ENCODE measurements around the gene DENND6B.

The DENND6B gene

DNA sequence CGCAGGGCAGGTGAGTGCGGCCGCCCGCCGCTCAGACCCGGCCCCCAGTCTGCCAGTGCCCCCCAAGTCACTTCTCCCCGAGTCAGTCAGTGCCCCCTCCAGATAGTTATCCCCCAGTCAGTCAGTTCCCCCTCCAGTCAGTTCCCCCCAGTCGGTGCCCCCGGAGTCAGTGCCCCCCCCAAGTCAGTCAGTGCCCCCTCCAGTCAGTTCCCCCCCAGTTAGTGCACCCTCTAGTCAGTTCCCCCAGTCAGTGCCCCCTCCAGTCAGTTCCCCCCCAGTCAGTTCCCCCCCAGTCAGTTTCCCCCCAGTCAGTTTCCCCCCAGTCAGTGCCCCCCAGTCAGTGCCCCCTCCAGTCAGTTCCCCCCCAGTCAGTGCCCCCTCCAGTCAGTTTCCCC is 16.7 kb upstream of the DENND6B start:
- H3K4me2 ChIP-seq (ENCODE audit: low read length), result peak overlapping the region; percentile 49
- H3K79me2 ChIP-seq (ENCODE audit: low read length), result peaks cover 25% of the 10 kb centered on the region
- no peaks in the 10 kb centered on the region for H3K36me3 ChIP-seq (replicated peaks; ENCODE audit: low read depth, low read length)
- peak overlapping the region; percentile 84 for H3K9ac ChIP-seq (ENCODE audit: low read length)
- peak overlapping the region; percentile 53 for H3K27ac ChIP-seq (ENCODE audit: low read length)
- no peaks in the 10 kb centered on the region for H3K9me3 ChIP-seq (ENCODE audit: insufficient read depth, low read length)
- no peaks in the 10 kb centered on the region; the same call in 1 of the 2 replicates for H3K4me1 ChIP-seq (ENCODE audit: low read length)
- H2AFZ ChIP-seq (ENCODE audit: low read depth, low read length), result no peak overlapping the region
- H4K20me1 ChIP-seq (ENCODE audit: insufficient read depth, low read length), result peaks cover 4% of the 10 kb centered on the region; the same call in 1 of the 2 replicates
- no peaks in the 10 kb centered on the region for H3K27me3 ChIP-seq (ENCODE audit: low read depth, low read length)
- peak overlapping the region; percentile 81 for H3K4me3 ChIP-seq (ENCODE audit: low read length)
- TF ChIP-seq, protein P1, sequence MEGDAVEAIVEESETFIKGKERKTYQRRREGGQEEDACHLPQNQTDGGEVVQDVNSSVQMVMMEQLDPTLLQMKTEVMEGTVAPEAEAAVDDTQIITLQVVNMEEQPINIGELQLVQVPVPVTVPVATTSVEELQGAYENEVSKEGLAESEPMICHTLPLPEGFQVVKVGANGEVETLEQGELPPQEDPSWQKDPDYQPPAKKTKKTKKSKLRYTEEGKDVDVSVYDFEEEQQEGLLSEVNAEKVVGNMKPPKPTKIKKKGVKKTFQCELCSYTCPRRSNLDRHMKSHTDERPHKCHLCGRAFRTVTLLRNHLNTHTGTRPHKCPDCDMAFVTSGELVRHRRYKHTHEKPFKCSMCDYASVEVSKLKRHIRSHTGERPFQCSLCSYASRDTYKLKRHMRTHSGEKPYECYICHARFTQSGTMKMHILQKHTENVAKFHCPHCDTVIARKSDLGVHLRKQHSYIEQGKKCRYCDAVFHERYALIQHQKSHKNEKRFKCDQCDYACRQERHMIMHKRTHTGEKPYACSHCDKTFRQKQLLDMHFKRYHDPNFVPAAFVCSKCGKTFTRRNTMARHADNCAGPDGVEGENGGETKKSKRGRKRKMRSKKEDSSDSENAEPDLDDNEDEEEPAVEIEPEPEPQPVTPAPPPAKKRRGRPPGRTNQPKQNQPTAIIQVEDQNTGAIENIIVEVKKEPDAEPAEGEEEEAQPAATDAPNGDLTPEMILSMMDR (IDR thresholded peaks at IDR 0.05; ENCODE audit: low read depth, low read length), result no peak
- no peak for TF ChIP-seq EZH2phosphoT487 (IDR thresholded peaks at IDR 0.05; ENCODE audit: low read depth)

DNA sequence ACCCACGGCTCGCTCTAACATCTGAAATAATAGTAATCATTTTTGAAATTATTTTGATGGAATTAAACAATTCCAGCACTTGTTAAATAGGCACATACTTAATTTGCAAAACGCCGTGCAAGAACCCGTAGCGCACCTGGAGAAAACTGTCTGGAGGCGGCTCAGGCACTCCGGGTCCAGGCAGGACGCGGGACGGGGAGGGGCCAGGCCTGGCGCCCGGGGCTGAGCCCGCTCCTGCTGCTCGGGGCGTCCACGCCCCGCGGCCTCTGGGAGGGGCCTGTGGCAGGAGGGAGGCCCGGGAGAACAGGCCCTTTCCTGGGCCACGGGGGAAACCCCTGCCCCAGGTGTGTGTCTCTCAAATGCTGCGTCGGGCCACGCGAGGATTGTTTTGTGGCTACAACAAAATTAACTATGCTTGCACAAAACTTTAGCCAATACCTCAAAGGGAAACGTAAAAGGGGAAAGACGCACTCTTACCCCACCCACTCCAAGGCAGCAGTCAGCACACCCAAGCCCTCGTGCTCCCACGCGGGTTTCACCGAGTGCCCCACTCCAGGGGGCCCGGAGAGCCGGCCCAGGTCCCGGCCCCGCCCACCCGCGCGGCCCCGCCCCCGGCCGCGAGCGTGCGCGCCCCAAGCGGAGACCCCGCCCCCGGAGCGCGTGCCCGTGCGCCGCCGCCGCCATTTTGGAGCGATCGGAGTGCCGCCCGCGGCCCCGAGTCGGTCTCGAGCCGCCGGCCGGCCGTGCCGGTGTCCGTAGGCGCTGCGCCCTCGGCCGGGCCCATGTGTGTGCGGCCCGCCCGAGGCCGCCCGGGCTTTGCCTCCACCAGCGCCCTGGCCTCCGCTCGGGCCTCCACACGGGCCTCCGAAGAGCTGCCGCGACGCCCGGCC is 16.1 kb upstream of the DENND6B start, which contains the start of gene PPP6R2:
PPP6R2 (plus strand) TSS at position 677 of the 890 bp plus-strand sequence. CDS start 50,582 bp downstream, outside the sequence.
- Histone ChIP-seq H3K27ac (ENCODE audit: low read length) (peak within 1 kb of the TSS; percentile 66), H3K9ac (ENCODE audit: low read length) (peak within 1 kb of the TSS; percentile 84), H3K4me3 (ENCODE audit: low read length) (peak within 1 kb of the TSS; percentile 81), H4K20me1 (ENCODE audit: insufficient read depth, low read length) (peaks cover 4% of the 10 kb centered on the region; the same call in 1 of the 2 replicates), H2AFZ (ENCODE audit: low read depth, low read length) (peak within 1 kb of the TSS; percentile 58), H3K9me3 (ENCODE audit: insufficient read depth, low read length) (no peaks in the 10 kb centered on the region), H3K79me2 (ENCODE audit: low read length) (peaks cover 19% of the 10 kb centered on the region), H3K36me3 (replicated peaks; ENCODE audit: low read depth, low read length) (no peaks in the 10 kb centered on the region), H3K4me2 (ENCODE audit: low read length) (peak within 1 kb of the TSS; percentile 90), H3K27me3 (ENCODE audit: low read depth, low read length) (no peaks in the 10 kb centered on the region), H3K4me1 (ENCODE audit: low read length) (no peaks in the 10 kb centered on the region; the same call in 1 of the 2 replicates)
- TF ChIP-seq, protein P1 (IDR thresholded peaks at IDR 0.05; ENCODE audit: low read depth, low read length), result no peak
- no peak for TF ChIP-seq EZH2phosphoT487 (IDR thresholded peaks at IDR 0.05; ENCODE audit: low read depth)

DNA sequence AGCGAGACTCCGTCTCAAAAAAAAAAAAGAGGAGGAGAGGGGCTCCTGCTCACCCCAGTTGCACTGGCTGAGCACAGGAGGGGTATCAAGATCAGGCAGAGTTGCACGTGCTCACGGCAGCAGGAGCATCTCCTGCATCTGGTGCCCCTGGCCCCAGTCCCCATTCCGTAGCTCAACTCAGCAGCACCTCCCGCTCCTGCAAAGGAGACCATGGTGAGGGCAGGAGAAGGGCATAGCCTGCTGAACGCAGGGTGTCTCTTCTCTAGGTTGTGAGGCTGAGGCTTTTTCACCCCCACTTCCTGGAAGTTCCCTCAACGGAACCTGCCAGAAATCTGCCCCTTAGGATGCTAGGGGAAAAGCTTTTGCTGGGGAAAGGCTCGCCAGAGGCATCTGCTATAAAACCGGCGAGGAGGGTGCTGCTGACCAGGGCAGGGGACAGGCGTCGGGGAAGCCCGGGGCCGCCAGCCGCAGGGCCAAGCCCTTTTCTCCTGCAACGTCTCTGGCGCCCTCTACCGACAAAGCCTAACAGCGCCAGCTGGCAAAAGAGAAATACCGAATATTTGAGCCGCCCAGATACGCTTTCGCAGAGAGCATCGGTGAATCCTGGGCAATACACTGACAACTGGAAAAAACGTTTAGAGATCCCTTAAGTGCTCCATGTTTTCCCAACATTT is 15.3 kb upstream of the DENND6B start:
- Histone ChIP-seq H2AFZ (ENCODE audit: low read depth, low read length) (peak overlapping the region; percentile 58), H3K79me2 (ENCODE audit: low read length) (peaks cover 11% of the 10 kb centered on the region), H3K36me3 (replicated peaks; ENCODE audit: low read depth, low read length) (no peaks in the 10 kb centered on the region), H3K4me3 (ENCODE audit: low read length) (peak overlapping the region; percentile 81), H3K4me1 (ENCODE audit: low read length) (no peaks in the 10 kb centered on the region; the same call in 1 of the 2 replicates), H3K27me3 (ENCODE audit: low read depth, low read length) (no peaks in the 10 kb centered on the region), H3K9me3 (ENCODE audit: insufficient read depth, low read length) (no peaks in the 10 kb centered on the region), H3K9ac (ENCODE audit: low read length) (peak overlapping the region; percentile 78), H3K27ac (ENCODE audit: low read length) (peak overlapping the region; percentile 66), H3K4me2 (ENCODE audit: low read length) (peak overlapping the region; percentile 90), H4K20me1 (ENCODE audit: insufficient read depth, low read length) (peaks cover under 1% of the 10 kb centered on the region; the same call in 1 of the 2 replicates)
- TF ChIP-seq, protein P1 (IDR thresholded peaks at IDR 0.05; ENCODE audit: low read depth, low read length), result peak; percentile 75
- TF ChIP-seq EZH2phosphoT487 (IDR thresholded peaks at IDR 0.05; ENCODE audit: low read depth), result no peak
